HG03135 (cell line): ENCODE measurements around the gene SCFD1.
"Not testable (repeated sequence)": the region's sequence is repeated elsewhere in the genome, so short reads cannot be mapped to it uniquely, and the experiment has no call there.

Experiments used
- ATAC-seq: cut with Tn5 transposase; IDR thresholded peaks from one replicate; pipeline ENCODE4 v1.9.1; 2021; ENCODE audit warnings: mild to moderate bottlenecking, moderate library complexity; ENCODE audit not compliant: unreplicated experiment

Gene SCFD1

GRCh38 chr14:30658645-30659044, 36.5 kb downstream of the SCFD1 start:
- no peak for ATAC-seq

GRCh38 chr14:30669594-30669993, 47.5 kb downstream of the SCFD1 start:
- ATAC-seq = no peak

- ATAC-seq = no peak
Observed at GRCh38 chr14:30673071-30673470, 51.0 kb downstream of the SCFD1 start.

GRCh38 chr14:30678926-30679431, 56.9 kb downstream of the SCFD1 start:
- ATAC-seq = no peak

DNA sequence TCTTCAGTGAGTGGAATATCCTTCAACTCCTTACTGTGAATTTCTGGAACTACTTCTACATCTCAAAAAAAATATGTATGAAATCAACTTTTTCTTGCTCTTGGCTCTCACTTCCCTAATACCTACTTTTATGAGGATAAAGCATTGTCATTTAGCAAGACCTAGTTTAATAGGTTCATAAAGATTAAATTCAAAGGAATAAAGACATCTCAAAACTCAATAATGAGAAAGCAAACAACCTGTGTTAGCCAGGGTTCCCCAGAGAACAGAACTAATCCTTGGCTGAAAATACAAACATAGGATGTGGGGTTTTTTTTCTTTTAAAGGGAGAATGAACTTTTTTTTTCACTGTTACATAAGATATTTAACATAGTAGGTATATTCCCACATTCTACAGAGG, 57.9 kb downstream of the SCFD1 start:
- ATAC-seq = no peak

- not testable (repeated sequence) for ATAC-seq
Observed at GRCh38 chr14:30680776-30681175, 58.7 kb downstream of the SCFD1 start.

DNA sequence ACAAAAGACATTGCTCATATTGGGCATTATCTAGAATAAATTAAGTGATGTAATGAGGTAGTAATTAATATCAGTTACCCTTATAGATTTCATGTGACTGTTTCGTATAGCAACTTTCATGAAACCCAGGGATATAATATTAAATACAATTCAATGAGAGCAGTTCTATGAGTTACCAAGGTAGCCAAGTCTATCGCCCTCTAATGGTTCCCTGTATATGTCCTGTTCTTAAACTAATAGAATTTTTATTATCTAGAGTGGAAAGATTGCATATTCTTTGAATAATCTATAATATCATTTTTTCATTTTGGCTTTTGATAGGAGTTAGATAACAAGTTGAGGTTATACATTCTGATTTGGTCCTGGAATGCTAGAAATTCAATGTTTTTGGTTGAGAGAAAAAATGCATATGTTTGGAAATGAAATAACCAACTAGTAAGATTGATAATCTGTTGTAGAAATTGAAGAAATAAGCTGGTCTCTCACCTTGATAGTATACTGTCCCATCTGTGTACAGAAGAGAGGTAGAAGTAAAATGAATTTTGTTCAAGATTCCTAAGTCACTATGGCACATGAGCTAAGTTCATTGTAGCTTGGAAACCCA, 59.7 kb downstream of the SCFD1 start:
- ATAC-seq = no peak

- not testable (repeated sequence) for ATAC-seq
Observed at GRCh38 chr14:30690487-30691355, 68.6 kb downstream of the SCFD1 start.

- no peak for ATAC-seq
Observed at GRCh38 chr14:30691751-30692398, 69.8 kb downstream of the SCFD1 start.

DNA sequence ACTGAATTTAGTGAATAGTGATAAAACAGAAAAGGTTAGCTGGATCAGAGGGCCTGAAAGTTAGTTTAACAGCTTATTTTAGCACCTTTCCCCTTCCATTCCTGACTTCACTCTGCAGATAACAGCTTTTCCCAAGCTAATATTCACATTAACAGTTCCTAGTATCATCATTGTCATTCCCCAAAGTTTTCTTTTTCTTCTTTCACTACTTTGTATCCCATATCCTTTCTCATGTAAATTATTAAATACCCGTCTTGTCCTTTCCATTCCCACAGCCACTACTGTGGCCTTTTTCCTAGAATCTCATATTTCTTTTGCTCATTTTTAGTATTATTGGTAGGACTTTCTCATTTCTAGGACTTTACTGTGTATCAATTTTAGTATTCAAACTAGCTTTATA, 70.5 kb downstream of the SCFD1 start:
- ATAC-seq = no peak

DNA sequence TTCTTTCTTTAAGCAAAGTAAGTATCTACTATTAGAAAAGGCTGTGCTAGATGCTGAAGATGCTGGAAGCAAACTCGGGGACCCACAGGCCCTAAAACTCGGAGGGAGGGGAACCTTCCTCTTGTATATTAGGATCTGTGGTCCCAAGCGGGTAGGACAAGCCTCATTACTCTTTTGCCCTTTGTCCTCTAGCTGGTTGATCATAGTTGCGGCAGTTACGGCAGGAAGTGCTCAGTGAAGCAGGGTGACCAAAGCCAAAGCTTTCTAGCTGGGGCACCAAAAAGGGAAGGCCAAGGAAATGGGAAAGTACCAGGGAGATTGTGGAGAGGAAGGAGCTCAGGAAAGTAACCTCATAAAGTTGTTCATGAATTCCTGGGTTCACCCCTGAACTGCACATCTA, 76.3 kb downstream of the SCFD1 start:
- no peak for ATAC-seq

DNA sequence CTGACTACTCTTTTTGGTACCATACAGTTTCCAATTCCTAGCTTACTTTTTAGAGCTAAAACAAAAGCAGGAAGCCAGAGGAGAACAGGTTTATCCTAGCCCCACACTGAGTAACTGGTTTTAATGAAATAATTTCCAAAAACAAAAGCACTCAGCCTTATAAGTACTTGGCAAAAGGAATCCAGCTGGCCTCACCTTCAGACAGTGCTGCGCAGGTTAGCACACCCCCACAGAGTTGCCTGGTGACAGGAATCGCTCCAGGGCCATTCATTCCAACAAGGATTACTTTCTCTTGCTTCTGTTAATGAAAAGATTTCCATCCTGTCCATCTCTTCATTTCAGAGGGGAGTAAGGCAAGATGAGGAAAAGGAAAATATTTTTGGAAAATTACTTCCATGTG, 84.6 kb downstream of the SCFD1 start:
- ATAC-seq = no peak

GRCh38 chr14:30708157-30708556, 86.0 kb downstream of the SCFD1 start:
- no peak for ATAC-seq

DNA sequence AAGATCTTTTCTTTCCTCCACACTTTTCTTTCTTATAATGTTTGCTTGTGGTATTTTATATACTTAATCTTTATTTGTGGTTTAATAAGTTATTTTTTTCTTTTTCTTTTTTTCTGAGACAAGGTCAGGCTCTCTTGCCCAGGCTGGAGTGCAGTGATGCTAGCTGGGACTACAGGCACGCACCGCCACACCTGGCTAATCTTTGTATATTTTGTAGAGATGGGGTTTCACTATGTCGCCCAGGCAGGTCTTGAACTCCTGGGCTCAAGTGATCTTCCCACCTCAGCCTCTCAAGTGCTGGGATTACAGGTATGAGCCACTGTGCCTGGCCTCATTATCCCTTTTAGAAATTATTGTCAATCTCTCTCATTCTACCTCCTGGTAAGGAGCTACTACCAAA, 87.1 kb downstream of the SCFD1 start:
- ATAC-seq = no peak

- no peak for ATAC-seq
Observed at GRCh38 chr14:30710876-30711275, 88.8 kb downstream of the SCFD1 start.

GRCh38 chr14:30719137-30719536, 97.0 kb downstream of the SCFD1 start:
- no peak for ATAC-seq

GRCh38 chr14:30725763-30726162, 103.6 kb downstream of the SCFD1 start:
- ATAC-seq = no peak

- no peak for ATAC-seq
Observed at GRCh38 chr14:30728471-30728870, 106.4 kb downstream of the SCFD1 start.

DNA sequence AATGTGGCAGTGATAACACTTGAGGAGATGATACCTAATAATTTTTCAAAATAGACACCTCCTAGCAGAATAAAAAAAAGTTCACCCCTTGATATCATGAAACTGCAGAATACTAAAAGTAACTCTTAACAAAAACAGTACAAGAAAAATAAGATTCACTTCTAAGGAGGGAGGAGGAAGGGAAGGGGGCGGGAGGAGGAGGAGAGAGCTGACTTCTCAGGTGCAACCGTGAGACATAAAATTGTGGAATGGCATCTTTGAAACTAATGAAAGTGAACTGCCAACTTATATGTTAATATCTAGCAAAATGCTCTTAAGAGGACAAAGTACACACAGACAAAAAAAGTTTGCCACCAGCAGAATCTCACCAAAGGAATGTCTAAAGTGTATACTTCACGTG, 115.8 kb downstream of the SCFD1 start:
- ATAC-seq = no peak

- ATAC-seq = no peak
Observed at GRCh38 chr14:30738978-30739377, 116.9 kb downstream of the SCFD1 start.

DNA sequence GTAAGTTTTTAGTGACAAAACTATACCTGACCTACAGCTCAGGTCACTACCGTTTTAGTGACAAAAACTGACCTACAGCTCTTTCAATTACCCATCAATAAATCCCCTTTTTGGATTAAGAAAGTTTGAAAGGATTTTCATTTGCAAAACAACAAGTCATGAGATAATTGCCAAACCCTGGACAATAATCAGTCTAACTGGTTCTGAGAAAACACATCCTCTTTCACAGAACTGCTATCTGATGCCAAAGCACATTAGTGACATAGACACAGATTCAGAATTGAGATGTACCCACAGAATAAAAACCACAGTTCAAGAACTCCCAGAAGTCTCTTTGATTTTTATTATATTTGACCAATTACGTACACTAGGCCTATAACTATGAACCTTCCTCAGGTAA, 126.2 kb downstream of the SCFD1 start:
- no peak for ATAC-seq
